HG03159 (cell line): ENCODE measurements around the gene LRRC74A.

Experiments used
- ATAC-seq: cut with Tn5 transposase; IDR thresholded peaks from one replicate; pipeline ENCODE4 v1.9.1; 2021; ENCODE audit warnings: mild to moderate bottlenecking, moderate library complexity; ENCODE audit not compliant: unreplicated experiment

Gene LRRC74A

GRCh38 chr14:76844223-76844622, 18.0 kb downstream of the LRRC74A start:
- no peak for ATAC-seq

GRCh38 chr14:76846331-76847047, 20.3 kb downstream of the LRRC74A start:
- ATAC-seq: no peak

DNA sequence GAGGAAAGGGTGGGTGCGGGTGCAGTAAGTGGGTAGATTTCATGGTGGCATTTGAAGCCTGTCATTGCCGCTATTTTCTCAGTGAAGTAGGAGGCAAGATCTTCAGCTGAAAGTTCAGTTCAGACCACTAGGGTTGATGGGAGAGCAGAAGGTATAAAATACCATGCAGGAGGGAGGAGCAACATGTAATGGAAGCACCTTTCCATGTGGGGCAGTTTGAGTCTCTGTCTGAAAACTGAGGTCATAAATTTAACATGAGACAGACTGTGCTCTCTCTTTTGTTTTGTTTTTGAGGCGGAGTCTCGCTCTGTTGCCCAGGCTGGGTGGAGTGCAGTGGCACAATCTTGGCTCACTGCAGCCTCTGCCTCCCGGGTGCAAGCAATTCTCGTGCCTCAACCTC, 22.7 kb downstream of the LRRC74A start:
- no peak for ATAC-seq

DNA sequence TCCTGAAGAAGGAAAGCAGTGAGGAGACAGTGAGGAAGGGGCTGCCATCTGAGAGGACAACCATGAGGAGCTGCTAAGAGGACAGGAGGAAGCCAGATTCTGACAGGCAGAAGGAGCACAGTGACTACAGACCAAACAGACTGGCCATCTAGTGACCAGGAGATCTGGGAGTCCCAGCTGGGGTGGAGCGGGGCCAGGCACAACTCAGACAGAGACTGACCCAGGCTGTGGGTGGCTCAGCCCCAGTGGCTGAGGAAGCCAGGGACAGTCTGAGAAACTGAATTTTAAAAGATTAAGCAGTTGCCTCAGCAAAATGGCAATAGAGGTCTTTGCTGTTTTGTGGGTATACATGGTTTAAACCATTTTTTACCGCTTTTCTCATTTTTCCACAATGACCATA, 28.9 kb downstream of the LRRC74A start:
- ATAC-seq: no peak

- ATAC-seq: no peak
Observed at GRCh38 chr14:76856769-76857168, 30.6 kb downstream of the LRRC74A start.

- no peak for ATAC-seq
Observed at GRCh38 chr14:76861574-76862255, 35.5 kb downstream of the LRRC74A start.

- no peak for ATAC-seq
Observed at GRCh38 chr14:76862546-76863282, 36.5 kb downstream of the LRRC74A start.

GRCh38 chr14:76863724-76864407, 37.7 kb downstream of the LRRC74A start:
- no peak for ATAC-seq

GRCh38 chr14:76866456-76866855, 40.2 kb downstream of the LRRC74A start:
- ATAC-seq: no peak

DNA sequence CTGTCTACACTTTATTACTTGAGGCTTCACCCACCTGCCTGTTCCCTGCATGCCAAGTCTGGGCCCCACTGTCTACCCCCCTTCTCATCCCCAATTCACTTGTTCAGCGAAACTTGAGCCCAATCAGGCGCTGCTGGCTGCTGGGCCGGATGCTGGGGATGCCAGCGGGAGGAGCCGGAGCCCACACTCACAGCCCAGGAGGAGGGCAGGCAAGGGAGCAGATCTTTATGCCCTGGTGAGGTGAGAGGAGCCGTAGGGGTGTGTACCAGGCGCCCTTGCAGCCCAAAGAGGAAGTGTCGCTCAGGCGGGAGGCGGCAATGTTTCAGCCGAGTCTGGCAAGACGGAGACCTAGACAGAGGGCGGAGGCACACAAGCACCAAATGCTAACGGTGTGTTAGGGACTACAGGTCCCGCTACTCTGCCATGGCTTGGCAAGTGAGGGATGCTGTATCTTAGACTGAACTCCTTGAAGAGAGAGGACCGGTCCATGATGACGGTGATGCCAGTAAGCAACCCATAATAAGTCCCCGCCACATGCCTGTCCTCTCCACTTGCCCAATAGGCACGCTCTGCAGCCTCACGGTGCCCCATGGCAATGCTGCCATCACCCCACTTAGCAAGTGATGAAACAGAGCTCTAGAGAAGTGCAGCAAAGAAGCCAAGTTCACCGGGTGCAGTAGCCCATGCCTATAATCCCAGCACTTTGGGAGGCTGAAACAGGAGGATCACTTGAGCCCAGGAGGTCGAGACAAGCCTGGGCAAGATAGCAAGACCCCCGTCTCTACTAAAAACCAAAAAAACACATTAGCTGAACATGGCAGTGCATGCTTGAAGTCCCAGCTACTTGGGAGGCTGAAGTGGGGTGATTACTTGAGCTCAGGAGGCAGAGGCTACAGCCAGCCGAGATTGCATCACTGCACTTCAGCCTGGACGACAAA, 41.6 kb downstream of the LRRC74A start:
- ATAC-seq: no peak

DNA sequence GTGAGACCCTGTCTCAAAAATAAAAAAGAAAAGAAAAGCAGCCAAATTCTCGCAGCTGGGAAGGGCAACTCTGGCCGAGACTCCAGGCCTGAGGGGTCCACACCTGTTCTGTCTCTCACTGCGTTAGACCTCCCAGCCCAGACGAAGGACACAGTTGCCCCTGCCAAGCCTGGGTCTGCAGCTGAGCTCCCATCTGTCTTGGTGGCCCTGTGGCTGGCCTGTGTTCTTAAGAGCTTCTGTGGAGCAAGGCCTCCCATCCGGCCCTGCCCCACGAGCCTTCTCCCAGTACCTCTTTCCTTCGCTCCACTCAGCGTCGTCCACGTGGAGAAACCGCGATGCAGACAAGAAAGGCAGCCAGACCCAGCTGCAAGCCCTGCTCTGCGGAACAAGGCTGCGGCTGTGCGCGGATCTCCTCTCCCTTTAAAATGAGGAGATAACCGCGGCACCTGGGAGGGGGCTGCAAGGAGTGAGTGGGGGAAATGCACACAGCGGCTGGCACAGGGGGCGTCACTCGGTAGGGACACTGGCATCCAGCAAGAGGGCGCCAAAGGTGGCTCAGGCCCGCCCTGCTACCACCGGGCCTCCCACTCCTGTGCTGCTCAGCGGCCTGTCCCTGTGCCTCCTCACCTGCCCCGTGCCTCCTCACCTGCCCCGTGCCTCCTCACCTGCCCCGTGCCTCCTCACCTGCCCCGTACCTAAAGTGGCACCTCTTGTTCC, 42.4 kb downstream of the LRRC74A start:
- ATAC-seq: no peak

- ATAC-seq: no peak
Observed at GRCh38 chr14:76870166-76870565, 44.0 kb downstream of the LRRC74A start.

- no peak for ATAC-seq
Observed at GRCh38 chr14:76872796-76873432, 46.7 kb downstream of the LRRC74A start.

GRCh38 chr14:76874734-76875133, 48.5 kb downstream of the LRRC74A start:
- no peak for ATAC-seq

- ATAC-seq: no peak
Observed at GRCh38 chr14:76876076-76876475, 49.9 kb downstream of the LRRC74A start.

DNA sequence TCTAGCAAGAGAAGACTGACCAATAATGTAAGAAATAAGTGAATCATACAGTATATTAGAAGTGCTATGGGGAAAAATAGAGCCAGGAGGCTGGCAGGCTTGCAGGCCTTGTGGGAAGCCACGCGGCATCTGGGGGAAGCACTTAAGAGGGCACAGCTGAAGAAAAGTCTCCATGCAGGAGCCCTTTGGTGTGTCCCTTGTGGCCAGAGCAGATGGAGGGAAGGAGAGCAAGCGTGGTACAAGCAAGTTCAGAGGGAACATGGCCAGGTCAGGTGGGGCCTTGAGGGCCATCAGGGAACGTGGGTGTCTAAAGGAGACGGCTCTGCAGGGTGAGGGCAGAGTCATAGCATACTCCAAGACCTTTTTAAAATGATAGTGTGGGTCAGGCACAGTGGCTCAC, 51.7 kb downstream of the LRRC74A start:
- ATAC-seq: no peak

- no peak for ATAC-seq
Observed at GRCh38 chr14:76880449-76880848, 54.2 kb downstream of the LRRC74A start.

GRCh38 chr14:76881348-76881747, 55.1 kb downstream of the LRRC74A start:
- ATAC-seq: no peak

DNA sequence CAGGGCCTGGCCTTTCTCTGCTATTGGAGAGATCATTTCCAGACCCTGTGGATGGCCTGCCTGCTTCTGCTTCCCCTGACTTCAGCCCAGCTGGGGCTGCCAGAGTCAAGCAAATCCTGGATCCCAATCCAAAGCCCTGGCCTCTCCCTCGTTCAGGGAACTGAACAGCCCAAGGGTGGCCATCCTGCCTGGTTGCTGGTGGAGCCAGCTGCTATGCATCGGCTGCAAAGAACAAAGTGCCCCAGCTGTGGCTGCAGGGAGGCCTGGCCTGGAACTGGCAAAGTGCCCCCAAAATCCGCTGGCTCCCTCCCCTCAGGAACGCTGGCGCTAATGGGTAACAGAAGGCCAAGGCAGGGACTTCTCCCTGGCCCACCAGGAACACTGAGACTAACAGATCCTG, 56.4 kb downstream of the LRRC74A start:
- ATAC-seq: no peak
